Loucy (cell line): ENCODE results near the gene CCDC141.
"Not testable (repeated sequence)": the region's sequence is repeated elsewhere in the genome, so short reads cannot be mapped to it uniquely, and the experiment has no call there.

Experiments
- H2AFZ ChIP-seq: fragments of 200-600 bp; sonication (generic); 2 replicates; pipeline ENCODE4 v1.6.0; 2016; ENCODE audit warnings: antibody characterized with exemption, mild to moderate bottlenecking, low read length, moderate library complexity
- H3F3A ChIP-seq: fragments of 200-600 bp; 2 replicates; pipeline ENCODE4 v1.6.0; 2016; ENCODE audit warnings: antibody characterized with exemption, low read depth, mild to moderate bottlenecking
- H3K27me3 ChIP-seq: fragments of 200-600 bp; sonication (generic); 2 replicates; pipeline ENCODE4 v1.6.1; 2014; ENCODE audit warnings: low read length, mild to moderate bottlenecking; ENCODE audit not compliant: insufficient read depth, poor library complexity, severe bottlenecking
- H3K36me3 ChIP-seq: fragments of 200-600 bp; sonication (generic); 2 replicates; pipeline ENCODE4 v1.6.1; 2016; ENCODE audit warnings: low read length; ENCODE audit not compliant: insufficient read depth
- H3K4me1 ChIP-seq: fragments of 200-600 bp; sonication (generic); 2 replicates; pipeline ENCODE4 v1.5.1; 2014; ENCODE audit warnings: low read length, mild to moderate bottlenecking; ENCODE audit not compliant: insufficient read depth, poor library complexity, severe bottlenecking
- H3K4me2 ChIP-seq: fragments of 200-600 bp; sonication (generic); 2 replicates; pipeline ENCODE4 v1.6.0; 2014; ENCODE audit warnings: antibody characterized with exemption, low read length, low read depth, mild to moderate bottlenecking; ENCODE audit not compliant: poor library complexity, severe bottlenecking
- H3K4me3 ChIP-seq: fragments of 200-600 bp; sonication (generic); 2 replicates; pipeline ENCODE4 v1.5.1; 2014; ENCODE audit warnings: low read length, mild to moderate bottlenecking, mixed read lengths; ENCODE audit not compliant: poor library complexity, severe bottlenecking
- H3K79me2 ChIP-seq: fragments of 200-600 bp; sonication (generic); 2 replicates; pipeline ENCODE4 v1.6.1; 2014; ENCODE audit warnings: low read length; ENCODE audit not compliant: insufficient read depth
- H3K9ac ChIP-seq: fragments of 200-600 bp; sonication (generic); 2 replicates; pipeline ENCODE4 v1.6.0; 2014; ENCODE audit warnings: mild to moderate bottlenecking, low read depth, low read length, moderate library complexity; ENCODE audit not compliant: poor library complexity, severe bottlenecking
- H3K9me2 ChIP-seq: fragments of 200-600 bp; sonication (generic); replicated peaks from 2 replicates; pipeline ENCODE4 v1.6.1; 2016; ENCODE audit warnings: low read depth, low read length, mixed read lengths
- H3K9me3 ChIP-seq: fragments of 200-600 bp; sonication (generic); 2 replicates; pipeline ENCODE4 v1.6.1; 2014; ENCODE audit warnings: mild to moderate bottlenecking, antibody characterized with exemption, low read length, low read depth; ENCODE audit not compliant: insufficient read depth
- H4K20me1 ChIP-seq: fragments of 200-600 bp; sonication (generic); 2 replicates; pipeline ENCODE4 v1.6.0; 2014; ENCODE audit warnings: antibody characterized with exemption, low read length, mild to moderate bottlenecking; ENCODE audit not compliant: insufficient read depth, poor library complexity, severe bottlenecking
- CTCF ChIP-seq: fragments of 200-600 bp; sonication (generic); conservative IDR thresholded peaks from 2 replicates; pipeline ENCODE4 v1.5.1; 2014; ENCODE audit warnings: mild to moderate bottlenecking, antibody characterized with exemption, low read length
- EZH2phosphoT487 ChIP-seq: fragments of 200-600 bp; IDR thresholded peaks from 2 replicates; pipeline ENCODE4 v1.6.1; 2018; ENCODE audit warnings: antibody characterized with exemption, mild to moderate bottlenecking, moderate library complexity, borderline replicate concordance

CCDC141 gene

GRCh38 chr2:178994264-178994663 lies 55.7 kb downstream of the CCDC141 start:
- Histone ChIP-seq H3K4me2 (no peak overlapping the region), H3K4me1 (peaks cover 12% of the 10 kb centered on the region), H3K9ac (no peak overlapping the region), H3K79me2 (no peaks in the 10 kb centered on the region), H3K36me3 (no peaks in the 10 kb centered on the region), H3K9me3 (peaks cover 7% of the 10 kb centered on the region; the same call in 1 of the 2 replicates), H3K4me3 (no peak overlapping the region), H2AFZ (no peak overlapping the region), H4K20me1 (no peaks in the 10 kb centered on the region), H3F3A (no peaks in the 10 kb centered on the region), H3K9me2 (no peaks in the 10 kb centered on the region), H3K27me3 (no peaks in the 10 kb centered on the region)
- TF ChIP-seq EZH2phosphoT487 (no peak), CTCF (no peak)

- peaks cover 7% of the 10 kb centered on the region; the same call in 1 of the 2 replicates for H3K9me3 ChIP-seq
- H3K4me1 ChIP-seq = peaks cover 12% of the 10 kb centered on the region
- H3K4me2 ChIP-seq = no peak overlapping the region
- no peaks in the 10 kb centered on the region for H3F3A ChIP-seq
- no peaks in the 10 kb centered on the region for H3K36me3 ChIP-seq
- H4K20me1 ChIP-seq = no peaks in the 10 kb centered on the region
- TF ChIP-seq EZH2phosphoT487 = no peak
- no peak for TF ChIP-seq CTCF
- no peaks in the 10 kb centered on the region for H3K9me2 ChIP-seq
- no peak overlapping the region for H3K9ac ChIP-seq
- H3K4me3 ChIP-seq = no peak overlapping the region
- H2AFZ ChIP-seq = no peak overlapping the region
- no peaks in the 10 kb centered on the region for H3K79me2 ChIP-seq
- H3K27me3 ChIP-seq = no peaks in the 10 kb centered on the region
Observed at GRCh38 chr2:178993788-178994187, 56.1 kb downstream of the CCDC141 start.

- not testable (repeated sequence) for H4K20me1 ChIP-seq, H3K79me2 ChIP-seq, H3K27me3 ChIP-seq, H3F3A ChIP-seq, H3K9me2 ChIP-seq, H3K36me3 ChIP-seq, H3K9ac ChIP-seq, H2AFZ ChIP-seq, H3K4me3 ChIP-seq, H3K4me2 ChIP-seq, H3K9me3 ChIP-seq
- H3K4me1 ChIP-seq = peaks cover 11% of the 10 kb centered on the region
- TF ChIP-seq CTCF = peak; percentile 44
Observed at GRCh38 chr2:178992719-178993118, 57.2 kb downstream of the CCDC141 start.
